Smooth muscle cell (in vitro differentiated cells): ENCODE measurements around the gene THSD4. TPM values are rescaled to one million over a fixed set of nuclear protein-coding genes. Genes with fewer than 3 reads are reported as not detected.

Experiments
- DNase-seq: peaks from one replicate; lab custom pipeline; 2025; ENCODE audit not compliant: unreplicated experiment; lab: John Stamatoyannopoulos, UW
- H2AFZ ChIP-seq: fragments of 200-600 bp; sonication (generic); 2 replicates; pipeline ENCODE4 v1.6.0; 2016; ENCODE audit warnings: antibody characterized with exemption, low read depth, mild to moderate bottlenecking
- H3F3A ChIP-seq: fragments of 200-600 bp; sonication (generic); 2 replicates; pipeline ENCODE4 v1.6.0; 2017; ENCODE audit warnings: antibody characterized with exemption, low read depth
- H3K27ac ChIP-seq: fragments of 200-600 bp; sonication (generic); 2 replicates; pipeline ENCODE4 v1.5.1; 2016; ENCODE audit warnings: low read depth, mild to moderate bottlenecking
- H3K27me3 ChIP-seq: fragments of 200-600 bp; sonication (generic); 2 replicates; pipeline ENCODE4 v1.6.1; 2016; ENCODE audit warnings: low read depth, mild to moderate bottlenecking
- H3K36me3 ChIP-seq: fragments of 200-600 bp; sonication (generic); 2 replicates; pipeline ENCODE4 v1.5.1; 2016; ENCODE audit warnings: low read depth
- H3K4me1 ChIP-seq: fragments of 200-600 bp; sonication (generic); 2 replicates; pipeline ENCODE4 v1.5.1; 2016; ENCODE audit warnings: low read depth
- H3K4me2 ChIP-seq: fragments of 200-600 bp; sonication (generic); 2 replicates; pipeline ENCODE4 v1.6.0; 2016; ENCODE audit warnings: mild to moderate bottlenecking
- H3K4me3 ChIP-seq: fragments of 200-600 bp; sonication (generic); 2 replicates; pipeline ENCODE4 v1.5.1; 2016; ENCODE audit warnings: mild to moderate bottlenecking
- H3K79me2 ChIP-seq: fragments of 200-600 bp; sonication (generic); 2 replicates; pipeline ENCODE4 v1.6.0; 2016; ENCODE audit warnings: low read depth, mild to moderate bottlenecking
- H3K9ac ChIP-seq: fragments of 200-600 bp; sonication (generic); 2 replicates; pipeline ENCODE4 v1.6.0; 2016; ENCODE audit warnings: low read depth
- H3K9me3 ChIP-seq: fragments of 200-600 bp; sonication (generic); replicated peaks from 2 replicates; pipeline ENCODE4 v1.5.1; 2016; ENCODE audit warnings: low read depth
- H4K20me1 ChIP-seq: fragments of 200-600 bp; sonication (generic); 2 replicates; pipeline ENCODE4 v1.6.0; 2016; ENCODE audit warnings: low read depth
- WGBS: methylation state at CpG from one replicate; pipeline ENCODE4 v1.1.7; 2016; ENCODE audit warnings: low lambda C conversion rate; 5-methylcytosine and 5-hydroxymethylcytosine counted together
- polyA plus RNA-seq: library from polyadenylated mRNA; unstranded; fragments of >200 nt; fragmentation: Nextera tagmentation; extraction: Ambion mirVana; gene quantifications from 2 replicates; pipeline ENCODE4 v1.2.1, GENCODE V29; 2016
- total RNA-seq: library from RNA; depleted of rRNA; stranded (reverse); fragments of >200 nt; gene quantifications from 2 replicates; pipeline ENCODE4 v1.2.3, GENCODE V29; 2014
- TF ChIP-seq, protein P1 (sequence below): fragments of 200-600 bp; sonication (generic); IDR thresholded peaks from 2 replicates; pipeline ENCODE4 v1.5.1; 2017; ENCODE audit warnings: borderline replicate concordance, mild to moderate bottlenecking, antibody characterized with exemption; ENCODE audit not compliant: insufficient read depth, poor library complexity, severe bottlenecking

The THSD4 gene
- total and polyA plus RNA-seq, 2 experiments from 2014 or later, result 2.5 to 4.1 TPM

GRCh38 chr15:71409541-71409940, 294.3 kb downstream of the THSD4 start:
- H3K4me2 ChIP-seq, result no peak overlapping the region
- no peak overlapping the region for H2AFZ ChIP-seq
- H3K27me3 ChIP-seq, result no peaks in the 10 kb centered on the region
- no peak for DNase-seq
- no peaks in the 10 kb centered on the region for H4K20me1 ChIP-seq
- no peaks in the 10 kb centered on the region for H3K36me3 ChIP-seq
- no peak overlapping the region for H3K27ac ChIP-seq
- TF ChIP-seq, protein P1, sequence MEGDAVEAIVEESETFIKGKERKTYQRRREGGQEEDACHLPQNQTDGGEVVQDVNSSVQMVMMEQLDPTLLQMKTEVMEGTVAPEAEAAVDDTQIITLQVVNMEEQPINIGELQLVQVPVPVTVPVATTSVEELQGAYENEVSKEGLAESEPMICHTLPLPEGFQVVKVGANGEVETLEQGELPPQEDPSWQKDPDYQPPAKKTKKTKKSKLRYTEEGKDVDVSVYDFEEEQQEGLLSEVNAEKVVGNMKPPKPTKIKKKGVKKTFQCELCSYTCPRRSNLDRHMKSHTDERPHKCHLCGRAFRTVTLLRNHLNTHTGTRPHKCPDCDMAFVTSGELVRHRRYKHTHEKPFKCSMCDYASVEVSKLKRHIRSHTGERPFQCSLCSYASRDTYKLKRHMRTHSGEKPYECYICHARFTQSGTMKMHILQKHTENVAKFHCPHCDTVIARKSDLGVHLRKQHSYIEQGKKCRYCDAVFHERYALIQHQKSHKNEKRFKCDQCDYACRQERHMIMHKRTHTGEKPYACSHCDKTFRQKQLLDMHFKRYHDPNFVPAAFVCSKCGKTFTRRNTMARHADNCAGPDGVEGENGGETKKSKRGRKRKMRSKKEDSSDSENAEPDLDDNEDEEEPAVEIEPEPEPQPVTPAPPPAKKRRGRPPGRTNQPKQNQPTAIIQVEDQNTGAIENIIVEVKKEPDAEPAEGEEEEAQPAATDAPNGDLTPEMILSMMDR, result no peak
- H3K4me3 ChIP-seq, result no peak overlapping the region
- no peak overlapping the region for H3K9ac ChIP-seq
- H3K4me1 ChIP-seq, result no peaks in the 10 kb centered on the region
- 30% methylated on average over 1 of the region's 1 CpG for WGBS
- no peaks in the 10 kb centered on the region for H3K79me2 ChIP-seq
- H3F3A ChIP-seq, result no peaks in the 10 kb centered on the region
- H3K9me3 ChIP-seq, result no peaks in the 10 kb centered on the region

GRCh38 chr15:71410347-71410746, 295.1 kb downstream of the THSD4 start:
- H3K9me3 ChIP-seq, result no peaks in the 10 kb centered on the region
- no peak overlapping the region for H3K4me3 ChIP-seq
- TF ChIP-seq, protein P1, result no peak
- H3K4me2 ChIP-seq, result no peak overlapping the region
- no peaks in the 10 kb centered on the region for H4K20me1 ChIP-seq
- H3K27me3 ChIP-seq, result no peaks in the 10 kb centered on the region
- DNase-seq, result no peak
- H3F3A ChIP-seq, result no peaks in the 10 kb centered on the region
- H3K27ac ChIP-seq, result no peak overlapping the region
- H3K36me3 ChIP-seq, result no peaks in the 10 kb centered on the region
- no peak overlapping the region for H3K9ac ChIP-seq
- no peaks in the 10 kb centered on the region for H3K4me1 ChIP-seq
- 90% methylated on average over 6 of the region's 6 CpGs for WGBS
- H2AFZ ChIP-seq, result no peak overlapping the region
- H3K79me2 ChIP-seq, result no peaks in the 10 kb centered on the region

GRCh38 chr15:71411538-71412482, 296.5 kb downstream of the THSD4 start:
- Histone ChIP-seq H3K4me3 (no peak overlapping the region), H4K20me1 (no peaks in the 10 kb centered on the region), H3K9ac (no peak overlapping the region), H3K4me2 (peak overlapping the region; percentile 2), H3K36me3 (no peaks in the 10 kb centered on the region), H2AFZ (no peak overlapping the region), H3K9me3 (no peaks in the 10 kb centered on the region), H3K4me1 (no peaks in the 10 kb centered on the region), H3K27ac (no peak overlapping the region), H3K27me3 (no peaks in the 10 kb centered on the region), H3K79me2 (no peaks in the 10 kb centered on the region), H3F3A (no peaks in the 10 kb centered on the region)
- 72% methylated on average over 16 of the region's 16 CpGs for WGBS
- no peak for DNase-seq
- TF ChIP-seq, protein P1, result no peak
